ENCODE measurements around the gene GALNT9. TPM values are rescaled to one million over a fixed set of nuclear protein-coding genes. Genes with fewer than 3 reads are reported as not detected.

Gene GALNT9
- polyA plus RNA-seq, 3 donors: not detected

DNA sequence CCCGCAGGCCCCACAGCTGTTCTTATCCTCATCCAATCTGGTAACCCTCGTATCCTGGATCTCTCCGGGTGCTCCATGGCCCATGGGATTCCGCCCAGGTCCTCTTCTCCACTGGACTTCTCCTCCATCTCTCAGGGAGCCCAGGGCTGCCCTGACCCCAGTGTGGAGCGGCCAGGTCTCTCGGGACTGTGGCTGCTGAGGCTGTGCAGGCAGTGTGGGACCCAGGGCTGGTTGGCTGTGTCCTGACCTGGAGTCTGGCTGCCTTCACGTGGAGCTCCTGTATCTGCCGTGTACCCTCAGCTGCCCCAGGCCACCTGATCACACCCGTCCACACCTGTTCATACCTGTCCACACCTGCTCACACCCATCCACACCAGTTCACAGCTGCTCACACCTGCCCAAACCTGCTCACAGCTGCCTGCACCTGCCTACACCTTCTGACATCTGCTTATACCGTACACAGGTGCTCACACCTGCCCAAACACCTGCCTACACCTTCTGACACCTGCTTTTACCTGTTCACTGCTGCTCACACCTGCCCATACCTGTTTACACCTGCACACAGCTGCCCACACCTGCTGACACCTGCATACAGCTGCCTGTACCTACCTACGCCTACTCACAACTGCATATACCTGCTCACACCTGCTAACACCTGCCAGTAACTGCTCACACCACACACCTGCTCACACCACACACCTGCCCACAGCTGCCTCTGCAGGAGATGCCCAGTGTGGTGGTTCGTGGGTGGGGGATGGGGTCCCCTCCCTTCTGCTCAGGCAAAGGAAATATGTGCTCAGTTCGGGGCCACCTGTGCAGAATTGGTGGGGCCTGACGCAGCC, 92.2 kb downstream of the GALNT9 start:
- H3K36me3 Mint-ChIP-seq: no peaks in the 10 kb centered on the region
- Histone ChIP-seq H3K9ac (ENCODE audit: insufficient read depth, low read length, poor library complexity, severe bottlenecking) (no peak overlapping the region), H3K27ac (ENCODE audit: low read depth in 1 of 2, low read length in 2 of 2) (no peak overlapping the region), H4K20me1 (ENCODE audit: insufficient read depth, low read length) (no peaks in the 10 kb centered on the region), H3K4me3 (replicated peaks in 1 of 3; ENCODE audit: low read depth in 2 of 3, low read length in 3 of 3) (no peak overlapping the region), H3K79me2 (ENCODE audit: insufficient read depth, low read length) (no peaks in the 10 kb centered on the region), H3K36me3 (replicated peaks in 1 of 2; ENCODE audit: control insufficient read depth in 1 of 2, insufficient read depth in 2 of 2, low read length in 2 of 2) (no peaks in the 10 kb centered on the region), H3K27me3 (ENCODE audit: control insufficient read depth in 2 of 2, insufficient read depth in 2 of 2, low read length in 2 of 2) (no peaks in the 10 kb centered on the region), H3K9me3 (replicated peaks in 1 of 2; ENCODE audit: control insufficient read depth in 1 of 2, insufficient read depth in 1 of 2, low read length in 2 of 2) (no peaks in the 10 kb centered on the region), H3K4me2 (replicated peaks; ENCODE audit: extremely low read depth, low read length, poor library complexity, severe bottlenecking) (no peak overlapping the region), H3K4me1 (ENCODE audit: control insufficient read depth in 1 of 2, insufficient read depth in 2 of 2, low read length in 2 of 2) (no peaks in the 10 kb centered on the region), H2AFZ (ENCODE audit: insufficient read depth, low read depth, low read length, poor library complexity, severe bottlenecking) (no peak overlapping the region)
- 85% methylated on average over 10 of the region's 14 CpGs for WGBS (ENCODE audit: insufficient coverage)
- H3K27ac Mint-ChIP-seq: no peak overlapping the region
- TF ChIP-seq, protein P1, sequence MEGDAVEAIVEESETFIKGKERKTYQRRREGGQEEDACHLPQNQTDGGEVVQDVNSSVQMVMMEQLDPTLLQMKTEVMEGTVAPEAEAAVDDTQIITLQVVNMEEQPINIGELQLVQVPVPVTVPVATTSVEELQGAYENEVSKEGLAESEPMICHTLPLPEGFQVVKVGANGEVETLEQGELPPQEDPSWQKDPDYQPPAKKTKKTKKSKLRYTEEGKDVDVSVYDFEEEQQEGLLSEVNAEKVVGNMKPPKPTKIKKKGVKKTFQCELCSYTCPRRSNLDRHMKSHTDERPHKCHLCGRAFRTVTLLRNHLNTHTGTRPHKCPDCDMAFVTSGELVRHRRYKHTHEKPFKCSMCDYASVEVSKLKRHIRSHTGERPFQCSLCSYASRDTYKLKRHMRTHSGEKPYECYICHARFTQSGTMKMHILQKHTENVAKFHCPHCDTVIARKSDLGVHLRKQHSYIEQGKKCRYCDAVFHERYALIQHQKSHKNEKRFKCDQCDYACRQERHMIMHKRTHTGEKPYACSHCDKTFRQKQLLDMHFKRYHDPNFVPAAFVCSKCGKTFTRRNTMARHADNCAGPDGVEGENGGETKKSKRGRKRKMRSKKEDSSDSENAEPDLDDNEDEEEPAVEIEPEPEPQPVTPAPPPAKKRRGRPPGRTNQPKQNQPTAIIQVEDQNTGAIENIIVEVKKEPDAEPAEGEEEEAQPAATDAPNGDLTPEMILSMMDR (IDR thresholded peaks at IDR 0.05): no peak
- no peak for DNase-seq
- intact Hi-C loops (cut with micrococcal nuclease): no loop called here
- H3K9me3 Mint-ChIP-seq: peaks cover 0 to 4% (median 2%) of the 10 kb centered on the region in 7 donors
- H3K4me3 Mint-ChIP-seq: no peak overlapping the region
- no peaks in the 10 kb centered on the region for H3K27me3 Mint-ChIP-seq (ENCODE audit: low read depth in 3 of 3)
- no peaks in the 10 kb centered on the region for H3K4me1 Mint-ChIP-seq

DNA sequence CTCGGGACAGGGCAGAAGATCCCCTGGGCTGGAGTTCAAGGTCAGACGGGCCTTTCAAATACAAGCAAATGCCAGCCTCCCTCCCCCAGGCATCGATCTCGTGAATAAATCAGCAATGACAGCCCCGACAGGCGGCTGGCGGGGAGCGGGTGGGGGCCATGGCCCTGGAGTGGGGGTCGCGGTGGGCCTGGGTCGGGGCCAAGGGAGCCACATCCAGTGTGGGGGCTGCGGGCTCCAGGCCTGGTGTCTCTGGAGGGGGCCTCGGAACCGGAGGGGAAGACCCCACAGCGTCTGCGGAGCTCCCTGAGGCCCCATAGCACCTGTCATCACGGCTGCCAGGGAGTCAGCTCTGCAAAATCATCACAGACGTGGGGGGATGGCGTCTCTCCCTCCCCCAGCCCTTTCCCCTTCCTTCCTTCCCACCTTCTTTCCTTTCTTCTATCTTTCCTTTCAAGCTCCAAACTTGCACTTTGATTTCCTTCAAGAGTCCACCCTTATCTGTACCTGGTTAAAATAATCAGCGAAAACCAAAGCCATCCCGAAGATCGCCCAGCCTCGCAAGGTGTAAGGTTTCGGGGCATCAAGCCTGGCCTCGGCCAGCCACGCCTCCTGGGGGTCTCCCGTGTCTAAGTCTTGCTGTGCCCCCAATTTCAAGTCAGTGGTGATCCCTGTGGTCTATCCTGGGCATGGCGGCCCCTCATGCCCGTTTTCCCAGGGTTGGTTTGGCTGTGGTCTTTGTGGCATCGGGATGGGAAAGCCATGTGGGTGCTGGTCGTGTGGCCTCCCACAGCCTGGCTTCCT, 93.1 kb downstream of the GALNT9 start:
- no peaks in the 10 kb centered on the region for H3K27me3 ChIP-seq (ENCODE audit: control insufficient read depth in 2 of 2, insufficient read depth in 2 of 2, low read length in 2 of 2)
- Mint-ChIP-seq H3K4me3 (no peak overlapping the region), H3K9me3 (peaks cover 0 to 4% (median 2%) of the 10 kb centered on the region in 7 donors), H3K4me1 (no peaks in the 10 kb centered on the region), H3K27me3 (ENCODE audit: low read depth in 3 of 3) (no peaks in the 10 kb centered on the region), H3K36me3 (no peaks in the 10 kb centered on the region), H3K27ac (no peak overlapping the region)
- H3K27ac ChIP-seq (ENCODE audit: low read depth in 1 of 2, low read length in 2 of 2): no peak overlapping the region
- no peaks in the 10 kb centered on the region for H4K20me1 ChIP-seq (ENCODE audit: insufficient read depth, low read length)
- H3K4me3 ChIP-seq (replicated peaks in 1 of 3; ENCODE audit: low read depth in 2 of 3, low read length in 3 of 3): no peak overlapping the region
- intact Hi-C loops (cut with micrococcal nuclease): no loop called here
- DNase-seq: no peak
- TF ChIP-seq, protein P1 (IDR thresholded peaks at IDR 0.05): no peak
- no peaks in the 10 kb centered on the region for H3K36me3 ChIP-seq (replicated peaks in 1 of 2; ENCODE audit: control insufficient read depth in 1 of 2, insufficient read depth in 2 of 2, low read length in 2 of 2)
- WGBS (ENCODE audit: insufficient coverage): 85% methylated on average over 27 of the region's 31 CpGs
- no peaks in the 10 kb centered on the region for H3K9me3 ChIP-seq (replicated peaks in 1 of 2; ENCODE audit: control insufficient read depth in 1 of 2, insufficient read depth in 1 of 2, low read length in 2 of 2)
- no peak overlapping the region for H3K4me2 ChIP-seq (replicated peaks; ENCODE audit: extremely low read depth, low read length, poor library complexity, severe bottlenecking)
- no peak overlapping the region for H3K9ac ChIP-seq (ENCODE audit: insufficient read depth, low read length, poor library complexity, severe bottlenecking)
- H3K4me1 ChIP-seq (ENCODE audit: control insufficient read depth in 1 of 2, insufficient read depth in 2 of 2, low read length in 2 of 2): no peaks in the 10 kb centered on the region
- H2AFZ ChIP-seq (ENCODE audit: insufficient read depth, low read depth, low read length, poor library complexity, severe bottlenecking): no peak overlapping the region
- no peaks in the 10 kb centered on the region for H3K79me2 ChIP-seq (ENCODE audit: insufficient read depth, low read length)
